AG08395 (cell line): Measurements from ENCODE around the gene IRGC.
A peak's percentile ranks its signal among the peaks of the same experiment; 100 is the strongest.

Source experiments
- DNase-seq: peaks from one replicate; pipeline ENCODE4 v3.0.0; 2012; ENCODE audit warnings: mixed read lengths, low spot score

The IRGC gene

GRCh38 chr19:43725468-43725867 is 9.6 kb downstream of the IRGC start:
- DNase-seq: no peak

- DNase-seq: peak; percentile 49
Observed at GRCh38 chr19:43726736-43727592, 11.1 kb downstream of the IRGC start.

- no peak for DNase-seq
Observed at GRCh38 chr19:43727593-43727853, 11.6 kb downstream of the IRGC start.

GRCh38 chr19:43729919-43730318 is 14.0 kb downstream of the IRGC start:
- no peak for DNase-seq

- DNase-seq: no peak
Observed at GRCh38 chr19:43731346-43731745, 15.5 kb downstream of the IRGC start.

- no peak for DNase-seq
Observed at GRCh38 chr19:43731846-43732245, 16.0 kb downstream of the IRGC start.

GRCh38 chr19:43735013-43735412 is 19.1 kb downstream of the IRGC start:
- no peak for DNase-seq

GRCh38 chr19:43735957-43736356 is 20.1 kb downstream of the IRGC start:
- peak; percentile 48 for DNase-seq

- DNase-seq: no peak
Observed at GRCh38 chr19:43738780-43739211, 22.9 kb downstream of the IRGC start.

- DNase-seq: no peak
Observed at GRCh38 chr19:43739439-43740235, 23.8 kb downstream of the IRGC start.

- DNase-seq: no peak
Observed at GRCh38 chr19:43741075-43741825, 25.4 kb downstream of the IRGC start.

- DNase-seq: peak; percentile 43
Observed at GRCh38 chr19:43743059-43743458, 27.2 kb downstream of the IRGC start.

GRCh38 chr19:43747557-43748204 is 31.8 kb downstream of the IRGC start:
- DNase-seq: no peak

GRCh38 chr19:43748205-43748594 is 32.3 kb downstream of the IRGC start:
- DNase-seq: no peak

- no peak for DNase-seq
Observed at GRCh38 chr19:43748685-43749084, 32.8 kb downstream of the IRGC start.

GRCh38 chr19:43749152-43749551 is 33.3 kb downstream of the IRGC start:
- no peak for DNase-seq

- DNase-seq: no peak
Observed at GRCh38 chr19:43749898-43750297, 34.0 kb downstream of the IRGC start.

- no peak for DNase-seq
Observed at GRCh38 chr19:43751466-43752220, 35.8 kb downstream of the IRGC start.

- DNase-seq: no peak
Observed at GRCh38 chr19:43752287-43752875, 36.5 kb downstream of the IRGC start.

- no peak for DNase-seq
Observed at GRCh38 chr19:43754253-43754502, 38.3 kb downstream of the IRGC start.

GRCh38 chr19:43754503-43755255 is 38.8 kb downstream of the IRGC start, which contains the start of gene SMG9:
Gene SMG9 (minus strand): TSS chr19:43754962. CDS start chr19:43750741, 4,221 bp downstream.
- peak; percentile 99 for DNase-seq
